Measurements from ENCODE around the gene UGCG. TPM values are rescaled to one million over a fixed set of nuclear protein-coding genes. Genes with fewer than 3 reads are reported as not detected.
"Not testable (repeated sequence)": the region's sequence is repeated elsewhere in the genome, so short reads cannot be mapped to it uniquely, and the experiment has no call there.

The UGCG gene
- total RNA-seq, 4 donors from 2014 or later, result 31.4 to 131 (median 46.7) TPM

DNA sequence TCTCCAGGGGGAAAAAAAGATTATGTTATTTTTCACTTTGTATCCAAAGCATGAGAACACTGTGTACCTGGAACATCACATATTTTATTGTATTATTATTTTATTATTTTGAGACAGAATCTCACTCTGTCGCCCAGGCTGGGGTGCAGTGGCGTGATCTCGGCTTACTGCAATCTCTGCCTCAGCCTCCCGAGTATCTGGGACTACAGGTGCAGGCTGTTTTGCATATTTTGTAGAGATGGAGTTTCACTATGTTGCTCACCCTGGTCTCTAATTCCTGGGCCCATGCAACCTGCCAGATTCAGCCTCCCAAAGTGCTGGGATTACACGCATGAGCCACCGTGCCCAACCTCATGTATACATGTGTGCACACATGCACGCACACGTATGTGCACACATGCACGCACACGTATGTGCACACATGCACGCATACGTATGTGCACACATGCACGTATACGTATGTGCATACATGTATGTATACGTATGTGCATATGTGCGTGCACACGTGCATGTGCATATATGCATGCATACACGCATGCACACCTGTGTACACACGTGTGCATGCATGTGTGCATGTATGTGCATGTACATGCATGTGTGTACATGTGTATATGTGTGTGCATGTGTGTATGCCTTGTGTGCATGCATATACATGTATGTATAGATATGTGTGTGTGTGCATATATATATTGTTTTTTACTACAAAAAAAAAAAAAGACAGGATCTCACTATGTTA is 9.5 kb upstream of the UGCG start:
- Histone ChIP-seq H3K27me3 (no peaks in the 10 kb centered on the region), H3K36me3 (no peaks in the 10 kb centered on the region), H3K9me3 (no peaks in the 10 kb centered on the region), H3K27ac (no peak overlapping the region), H3K4me3 (no peak overlapping the region), H3K4me1 (peaks cover 0 to 10% (median 4%) of the 10 kb centered on the region in 3 donors)
- intact Hi-C loops (cut with DNase I), result no loop called here
- no peak for DNase-seq
- WGBS, 2 donors, result 92 to 93% methylated on average over 19 of the region's 19 CpGs
- TF ChIP-seq, protein P1, sequence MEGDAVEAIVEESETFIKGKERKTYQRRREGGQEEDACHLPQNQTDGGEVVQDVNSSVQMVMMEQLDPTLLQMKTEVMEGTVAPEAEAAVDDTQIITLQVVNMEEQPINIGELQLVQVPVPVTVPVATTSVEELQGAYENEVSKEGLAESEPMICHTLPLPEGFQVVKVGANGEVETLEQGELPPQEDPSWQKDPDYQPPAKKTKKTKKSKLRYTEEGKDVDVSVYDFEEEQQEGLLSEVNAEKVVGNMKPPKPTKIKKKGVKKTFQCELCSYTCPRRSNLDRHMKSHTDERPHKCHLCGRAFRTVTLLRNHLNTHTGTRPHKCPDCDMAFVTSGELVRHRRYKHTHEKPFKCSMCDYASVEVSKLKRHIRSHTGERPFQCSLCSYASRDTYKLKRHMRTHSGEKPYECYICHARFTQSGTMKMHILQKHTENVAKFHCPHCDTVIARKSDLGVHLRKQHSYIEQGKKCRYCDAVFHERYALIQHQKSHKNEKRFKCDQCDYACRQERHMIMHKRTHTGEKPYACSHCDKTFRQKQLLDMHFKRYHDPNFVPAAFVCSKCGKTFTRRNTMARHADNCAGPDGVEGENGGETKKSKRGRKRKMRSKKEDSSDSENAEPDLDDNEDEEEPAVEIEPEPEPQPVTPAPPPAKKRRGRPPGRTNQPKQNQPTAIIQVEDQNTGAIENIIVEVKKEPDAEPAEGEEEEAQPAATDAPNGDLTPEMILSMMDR (IDR thresholded peaks at IDR 0.05), result no peak

DNA sequence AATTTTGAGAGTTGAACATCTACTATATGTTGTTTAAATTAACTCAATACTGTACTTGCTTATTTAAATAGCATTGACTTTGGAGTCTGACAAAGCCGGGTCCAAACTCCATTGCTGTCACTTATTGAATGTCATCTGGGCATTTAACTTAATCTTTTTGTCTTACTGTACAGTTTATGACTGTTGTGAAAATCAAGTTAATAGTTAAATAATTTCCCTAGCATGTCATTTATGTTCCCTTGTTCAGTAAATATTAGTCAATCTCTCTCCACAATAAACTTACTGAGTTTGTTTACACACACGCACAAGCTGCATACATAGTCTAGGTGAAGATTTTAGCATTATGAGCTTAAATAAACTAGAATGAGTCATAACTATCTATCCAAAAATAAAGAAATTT is 6.3 kb upstream of the UGCG start:
- Histone ChIP-seq H3K27ac (no peak overlapping the region), H3K4me3 (no peak overlapping the region), H3K36me3 (no peaks in the 10 kb centered on the region), H3K27me3 (no peaks in the 10 kb centered on the region), H3K9me3 (no peaks in the 10 kb centered on the region), H3K4me1 (peaks cover 0 to 20% (median 6%) of the 10 kb centered on the region in 3 donors)
- no peak for DNase-seq
- intact Hi-C loops (cut with DNase I), result loop anchor here (5.0 kb wide), 1 partner anchor 187 kb away; no protein-coding TSS in a partner anchor
- no peak for TF ChIP-seq POLR2A (IDR thresholded peaks at IDR 0.05)
- TF ChIP-seq, protein P1 (IDR thresholded peaks at IDR 0.05), result no peak
- 75 to 86% methylated on average over 2 of the region's 2 CpGs for WGBS, 2 donors

DNA sequence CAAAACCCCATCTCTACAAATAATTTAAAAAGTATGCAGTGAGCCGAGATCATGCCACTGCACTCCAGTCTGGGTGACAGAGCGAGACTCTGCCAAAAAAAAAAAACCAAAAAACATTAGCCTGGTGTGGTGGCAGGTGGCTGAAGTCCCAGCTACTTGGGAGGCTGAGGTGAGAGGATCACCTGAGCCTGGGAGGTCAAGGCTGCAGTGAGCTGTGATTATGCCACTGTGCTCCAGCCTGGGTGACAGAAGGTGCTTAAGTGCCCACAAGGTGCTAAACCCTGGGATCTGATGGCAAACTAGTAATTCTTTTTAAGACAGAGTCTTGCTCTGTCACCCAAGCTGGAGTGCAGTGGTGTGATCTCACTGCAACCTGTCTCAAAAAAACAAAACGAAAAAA is 5.7 kb upstream of the UGCG start:
- 75 to 94% methylated on average over 3 of the region's 3 CpGs for WGBS, 2 donors
- H3K27ac ChIP-seq, DNase-seq, H3K36me3 ChIP-seq, H3K27me3 ChIP-seq, H3K9me3 ChIP-seq, H3K4me3 ChIP-seq: not testable (repeated sequence)
- peaks cover 0 to 25% (median 11%) of the 10 kb centered on the region in 3 donors for H3K4me1 ChIP-seq
- intact Hi-C loops (cut with DNase I), result loop anchor here (5.0 kb wide), 1 partner anchor 186 kb away; no protein-coding TSS in a partner anchor

DNA sequence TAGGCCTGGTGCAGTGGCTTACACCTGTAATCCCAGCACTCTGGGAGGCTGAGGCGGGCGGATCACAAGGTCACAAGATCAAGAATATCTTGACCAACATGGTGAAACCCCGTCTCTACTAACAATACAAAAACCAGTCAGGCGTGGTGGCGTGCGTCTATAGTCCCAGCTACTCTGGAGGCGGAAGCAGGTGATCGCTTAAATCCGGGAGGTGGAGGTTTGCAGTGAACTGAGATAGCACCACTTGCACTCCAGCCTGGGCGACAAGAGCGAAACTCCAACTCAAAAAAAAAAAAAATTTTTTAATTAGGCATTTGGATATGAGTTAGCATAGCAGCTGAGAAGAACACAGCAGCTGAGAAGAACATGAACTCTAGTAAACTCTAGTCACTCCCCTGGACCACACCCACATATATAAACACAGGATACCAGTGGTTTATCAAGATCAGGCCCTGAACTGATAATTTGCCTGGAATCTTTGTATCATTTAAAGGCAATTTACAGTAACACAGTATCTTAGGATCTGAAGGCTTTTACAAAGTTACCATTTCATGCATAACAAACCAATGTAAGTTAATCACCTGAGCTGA is 4.6 kb upstream of the UGCG start:
- WGBS, 2 donors, result 48 to 68% methylated on average over 9 to 11 of the region's 11 CpGs
- intact Hi-C loops (cut with DNase I), result loop anchor here (5.0 kb wide), 1 partner anchor 185 kb away; no protein-coding TSS in a partner anchor
- Histone ChIP-seq H3K9me3 (no peaks in the 10 kb centered on the region), H3K27me3 (no peaks in the 10 kb centered on the region), H3K4me3 (no peak overlapping the region), H3K4me1 (peaks cover 0 to 29% (median 11%) of the 10 kb centered on the region in 3 donors), H3K36me3 (no peaks in the 10 kb centered on the region), H3K27ac (peak overlapping the region in 2 of 4 donors; percentile 45 to 58)
- TF ChIP-seq, protein P1 (IDR thresholded peaks at IDR 0.05), result no peak
- TF ChIP-seq POLR2A (IDR thresholded peaks at IDR 0.05), result no peak
- no peak for DNase-seq

DNA sequence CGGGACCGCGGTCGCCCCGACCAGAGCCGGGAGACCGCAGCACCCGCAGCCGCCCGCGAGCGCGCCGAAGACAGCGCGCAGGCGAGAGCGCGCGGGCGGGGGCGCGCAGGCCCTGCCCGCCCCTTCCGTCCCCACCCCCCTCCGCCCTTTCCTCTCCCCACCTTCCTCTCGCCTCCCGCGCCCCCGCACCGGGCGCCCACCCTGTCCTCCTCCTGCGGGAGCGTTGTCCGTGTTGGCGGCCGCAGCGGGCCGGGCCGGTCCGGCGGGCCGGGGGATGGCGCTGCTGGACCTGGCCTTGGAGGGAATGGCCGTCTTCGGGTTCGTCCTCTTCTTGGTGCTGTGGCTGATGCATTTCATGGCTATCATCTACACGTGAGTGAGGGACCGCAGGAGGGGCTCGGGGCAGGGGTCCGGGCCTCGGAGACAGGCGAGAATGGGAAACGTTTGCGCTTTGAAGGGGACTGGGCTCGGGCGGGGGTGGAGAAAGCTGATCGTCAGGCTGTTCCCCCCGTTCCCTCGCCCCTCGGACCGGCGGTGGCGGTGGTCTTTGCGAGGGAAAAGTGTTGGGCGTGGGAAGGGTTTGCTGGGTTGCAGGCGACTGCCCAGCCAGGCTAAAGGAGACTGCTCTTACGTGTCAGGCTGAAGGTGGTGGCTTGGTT is 457 bp downstream of the UGCG start:
- TF ChIP-seq, protein P1 (IDR thresholded peaks at IDR 0.05), result no peak
- no peak for TF ChIP-seq POLR2A (IDR thresholded peaks at IDR 0.05)
- no peaks in the 10 kb centered on the region for H3K27me3 ChIP-seq
- H3K4me1 ChIP-seq, result peaks cover 7 to 64% (median 37%) of the 10 kb centered on the region in 3 donors
- no peaks in the 10 kb centered on the region for H3K36me3 ChIP-seq
- peak overlapping the region; percentile 92 to 96 (median 94) for H3K4me3 ChIP-seq
- WGBS, 2 donors, result 0 to 1% methylated on average over 14 to 18 of the region's 68 CpGs
- H3K27ac ChIP-seq, result peak overlapping the region; percentile 97 to 99 (median 98)
- intact Hi-C loops (cut with DNase I), result no loop called here
- H3K9me3 ChIP-seq, result no peaks in the 10 kb centered on the region
- DNase-seq, result no peak

Data from esophagus squamous epithelium (tissue), 5 donors.